H9 (cell line): Measurements from ENCODE around the gene CLCN5. TPM values are rescaled to one million over a fixed set of nuclear protein-coding genes. Genes with fewer than 3 reads are reported as not detected.

Experiments
- DNase-seq: peaks from one replicate; pipeline ENCODE4 v3.0.0-alpha.2; 2017
- H2AFZ ChIP-seq: one replicate; pipeline ENCODE4 v1.6.1; 2013; ENCODE audit warnings: mild to moderate bottlenecking, low read length, control low read depth, moderate library complexity
- H2AK5ac ChIP-seq: 2 replicates; pipeline ENCODE4 v1.6.1; 2013; ENCODE audit warnings: low read length, control low read depth, mixed read lengths; ENCODE audit not compliant: insufficient read length
- H2BK120ac ChIP-seq: one replicate; pipeline ENCODE4 v1.6.1; 2013; ENCODE audit warnings: low read depth, mild to moderate bottlenecking, low read length, control low read depth, inconsistent platforms; ENCODE audit not compliant: poor library complexity, severe bottlenecking
- H2BK12ac ChIP-seq: 2 replicates; pipeline ENCODE4 v1.6.1; 2013; ENCODE audit warnings: low read length, control low read depth, mixed read lengths, low read depth; ENCODE audit not compliant: insufficient read length
- H2BK15ac ChIP-seq: 2 replicates; pipeline ENCODE4 v1.6.1; 2013; ENCODE audit warnings: low read depth, low read length, control low read depth
- H2BK20ac ChIP-seq: one replicate; pipeline ENCODE4 v1.6.1; 2013; ENCODE audit warnings: low read depth, mild to moderate bottlenecking, low read length, control low read depth, inconsistent platforms; ENCODE audit not compliant: poor library complexity, severe bottlenecking
- H2BK5ac ChIP-seq: 2 replicates; pipeline ENCODE4 v1.6.1; 2013; ENCODE audit warnings: low read length, control low read depth, mixed read lengths; ENCODE audit not compliant: insufficient read length
- H3K14ac ChIP-seq: 2 replicates; pipeline ENCODE4 v1.6.1; 2013; ENCODE audit warnings: low read length, control low read depth; ENCODE audit not compliant: insufficient read depth
- H3K18ac ChIP-seq: 2 replicates; pipeline ENCODE4 v1.6.1; 2013; ENCODE audit warnings: low read depth, mild to moderate bottlenecking, mixed read lengths, low read length, control low read depth; ENCODE audit not compliant: insufficient read length
- H3K23ac ChIP-seq: 2 replicates; pipeline ENCODE4 v1.6.1; 2013; ENCODE audit warnings: low read length, control low read depth, mixed read lengths, low read depth; ENCODE audit not compliant: insufficient read length
- H3K23me2 ChIP-seq: 2 replicates; pipeline ENCODE4 v1.6.1; 2013; ENCODE audit warnings: low read depth, mild to moderate bottlenecking, mixed read lengths, low read length, control low read depth; ENCODE audit not compliant: insufficient read length, poor library complexity, severe bottlenecking
- H3K27ac ChIP-seq: 2 replicates; pipeline ENCODE4 v1.5.1; 2013; ENCODE audit warnings: low read length, control low read depth, mixed read lengths, low read depth; ENCODE audit not compliant: insufficient read length
- H3K27me3 ChIP-seq: 2 replicates; pipeline ENCODE4 v1.6.1; 2013; ENCODE audit warnings: low read length, control low read depth, inconsistent platforms; ENCODE audit not compliant: insufficient read depth
- H3K4ac ChIP-seq: 2 replicates; pipeline ENCODE4 v1.6.1; 2013; ENCODE audit warnings: low read depth, mild to moderate bottlenecking, control low read depth, inconsistent platforms, low read length, moderate library complexity
- H3K4me1 ChIP-seq: 2 replicates; pipeline ENCODE4 v1.6.1; 2013; ENCODE audit warnings: low read length, control low read depth, inconsistent platforms; ENCODE audit not compliant: insufficient read depth
- H3K4me2 ChIP-seq: 2 replicates; pipeline ENCODE4 v1.6.1; 2013; ENCODE audit warnings: low read length, control low read depth, mixed read lengths; ENCODE audit not compliant: insufficient read length, insufficient read depth
- H3K56ac ChIP-seq: 2 replicates; pipeline ENCODE4 v1.6.1; 2013; ENCODE audit warnings: low read depth, mild to moderate bottlenecking, mixed read lengths, low read length, control low read depth; ENCODE audit not compliant: insufficient read length
- H3K79me1 ChIP-seq: 2 replicates; pipeline ENCODE4 v1.6.1; 2013; ENCODE audit warnings: low read depth, mild to moderate bottlenecking, moderate library complexity, low read length, control low read depth, inconsistent platforms; ENCODE audit not compliant: insufficient read depth, poor library complexity, severe bottlenecking
- H3K79me2 ChIP-seq: 2 replicates; pipeline ENCODE4 v1.6.1; 2013; ENCODE audit warnings: low read length, control low read depth, inconsistent platforms; ENCODE audit not compliant: insufficient read depth
- H3K9ac ChIP-seq: 2 replicates; pipeline ENCODE4 v1.6.1; 2013; ENCODE audit warnings: low read length, control low read depth, mixed read lengths; ENCODE audit not compliant: insufficient read length; ENCODE audit errors: extremely low read depth
- H3K9me3 ChIP-seq: one replicate; pipeline ENCODE4 v1.6.1; 2013; ENCODE audit warnings: low read depth, low read length, inconsistent platforms; ENCODE audit not compliant: control insufficient read depth
- H3T11ph ChIP-seq: one replicate; pipeline ENCODE4 v1.6.1; 2013; ENCODE audit warnings: mild to moderate bottlenecking, low read length, control low read depth, inconsistent platforms
- H4K20me1 ChIP-seq: one replicate; pipeline ENCODE4 v1.6.1; 2013; ENCODE audit not compliant: control insufficient read depth, insufficient read length, insufficient read depth
- H4K5ac ChIP-seq: 2 replicates; pipeline ENCODE4 v1.6.1; 2013; ENCODE audit warnings: low read depth, mild to moderate bottlenecking, mixed read lengths, low read length, control low read depth; ENCODE audit not compliant: insufficient read length
- H4K8ac ChIP-seq: replicated peaks from 2 replicates; pipeline ENCODE4 v1.6.1; 2013; ENCODE audit warnings: low read length, control low read depth, mixed read lengths, low read depth; ENCODE audit not compliant: insufficient read length
- H4K91ac ChIP-seq: 2 replicates; pipeline ENCODE4 v1.6.1; 2013; ENCODE audit warnings: low read depth, mild to moderate bottlenecking, moderate library complexity, mixed read lengths, low read length, control low read depth; ENCODE audit not compliant: insufficient read length
- H3K27ac Mint-ChIP-seq, 3 experiments: 2 replicates in 2 of 3; 3 replicates in 1 of 3; pipeline ENCODE4 v1.8.0; 2020 to 2021; ENCODE audit warnings: mixed read lengths in 3 of 3, mild to moderate bottlenecking in 1 of 3, moderate library complexity in 1 of 3
- H3K27me3 Mint-ChIP-seq: 2 replicates; pipeline ENCODE4 v1.8.0; 2021; ENCODE audit warnings: low read depth, mild to moderate bottlenecking, moderate library complexity, mixed read lengths
- H3K36me3 Mint-ChIP-seq, 3 experiments: 2 replicates in 2 of 3; 3 replicates in 1 of 3; pipeline ENCODE4 v1.8.0; 2020 to 2021; ENCODE audit warnings: low read depth in 3 of 3, mixed read lengths in 3 of 3; ENCODE audit not compliant: insufficient read depth in 1 of 3
- H3K4me1 Mint-ChIP-seq, 2 experiments: 2 replicates each; pipeline ENCODE4 v1.8.0; 2020; ENCODE audit warnings: mixed read lengths in 2 of 2
- H3K4me3 Mint-ChIP-seq, 2 experiments: 2 replicates in 1 of 2; 3 replicates in 1 of 2; pipeline ENCODE4 v1.8.0; 2020 to 2021; ENCODE audit warnings: mild to moderate bottlenecking in 2 of 2, mixed read lengths in 2 of 2, moderate library complexity in 1 of 2
- H3K9me3 Mint-ChIP-seq, 2 experiments: 2 replicates in 1 of 2; 3 replicates in 1 of 2; pipeline ENCODE4 v1.8.0; 2020; ENCODE audit warnings: mild to moderate bottlenecking in 2 of 2, mixed read lengths in 2 of 2, moderate library complexity in 1 of 2
- WGBS: extraction: QIAGEN DNeasy Blood & Tissue Kit; methylation state at CpG from one replicate; pipeline ENCODE4 v1.1.7; 2013; ENCODE audit warnings: missing lambda C conversion rate, low lambda C conversion rate, mixed read lengths; ENCODE audit not compliant: insufficient read length; ENCODE audit errors: extremely low coverage; 5-methylcytosine and 5-hydroxymethylcytosine counted together
- total RNA-seq: library from RNA; stranded (reverse); gene quantifications from 2 replicates; pipeline ENCODE4 v1.2.1, GENCODE V29; 2021
- TF ChIP-seq, protein P1 (sequence below): fragments of 200-600 bp; sonication (generic); conservative IDR thresholded peaks from 3 replicates; pipeline ENCODE4 v1.8.0; 2021; ENCODE audit warnings: antibody characterized with exemption, mild to moderate bottlenecking

CLCN5 gene
- total RNA-seq, 1 experiment from 2014 or later, result 5.9 TPM

DNA sequence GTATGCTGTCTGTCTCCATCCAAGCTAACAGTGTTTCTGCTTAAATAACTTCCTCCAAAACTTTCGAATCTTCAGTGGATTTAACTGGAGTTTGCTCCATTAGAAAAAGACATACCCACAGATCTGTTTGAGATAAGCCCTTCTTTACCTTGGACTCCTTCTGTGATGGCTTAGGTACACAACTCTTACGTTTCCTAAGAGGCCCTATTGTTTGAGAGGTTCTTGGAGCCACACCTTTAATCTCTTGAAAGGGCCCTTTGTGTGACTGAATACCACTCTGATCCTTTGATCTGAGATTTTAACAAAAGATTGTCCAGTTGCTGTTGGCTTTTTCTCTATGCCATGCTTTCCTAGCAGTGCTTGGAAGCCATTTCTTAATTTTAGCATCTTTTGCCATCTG lies 185.9 kb downstream of the CLCN5 start:
- Histone ChIP-seq H2AFZ (no peak overlapping the region), H3K79me1 (no peaks in the 10 kb centered on the region), H2BK15ac (no peak overlapping the region), H3K18ac (no peak overlapping the region), H4K5ac (no peak overlapping the region), H3K27me3 (no peaks in the 10 kb centered on the region), H4K8ac (no peak overlapping the region), H2BK120ac (no peak overlapping the region), H3K23ac (no peak overlapping the region), H3K14ac (no peak overlapping the region), H3K27ac (no peak overlapping the region), H3T11ph (no peak overlapping the region), H3K9ac (no peak overlapping the region), H2AK5ac (no peak overlapping the region), H3K4me2 (no peak overlapping the region), H2BK5ac (no peak overlapping the region), H2BK20ac (no peak overlapping the region), H4K91ac (no peak overlapping the region), H3K4ac (no peak overlapping the region), H2BK12ac (no peak overlapping the region), H3K4me1 (peaks cover 10% of the 10 kb centered on the region), H3K79me2 (no peaks in the 10 kb centered on the region), H4K20me1 (no peaks in the 10 kb centered on the region), H3K23me2 (no peaks in the 10 kb centered on the region), H3K56ac (no peak overlapping the region), H3K9me3 (peaks cover 7% of the 10 kb centered on the region)
- peaks cover 0 to 2% (median 0%) of the 10 kb centered on the region in 3 experiments; a peak in 3 of 7 replicates for H3K36me3 Mint-ChIP-seq
- peaks cover 73 to 77% of the 10 kb centered on the region in 2 experiments for H3K9me3 Mint-ChIP-seq
- H3K4me3 Mint-ChIP-seq, result no peak overlapping the region
- TF ChIP-seq, protein P1, sequence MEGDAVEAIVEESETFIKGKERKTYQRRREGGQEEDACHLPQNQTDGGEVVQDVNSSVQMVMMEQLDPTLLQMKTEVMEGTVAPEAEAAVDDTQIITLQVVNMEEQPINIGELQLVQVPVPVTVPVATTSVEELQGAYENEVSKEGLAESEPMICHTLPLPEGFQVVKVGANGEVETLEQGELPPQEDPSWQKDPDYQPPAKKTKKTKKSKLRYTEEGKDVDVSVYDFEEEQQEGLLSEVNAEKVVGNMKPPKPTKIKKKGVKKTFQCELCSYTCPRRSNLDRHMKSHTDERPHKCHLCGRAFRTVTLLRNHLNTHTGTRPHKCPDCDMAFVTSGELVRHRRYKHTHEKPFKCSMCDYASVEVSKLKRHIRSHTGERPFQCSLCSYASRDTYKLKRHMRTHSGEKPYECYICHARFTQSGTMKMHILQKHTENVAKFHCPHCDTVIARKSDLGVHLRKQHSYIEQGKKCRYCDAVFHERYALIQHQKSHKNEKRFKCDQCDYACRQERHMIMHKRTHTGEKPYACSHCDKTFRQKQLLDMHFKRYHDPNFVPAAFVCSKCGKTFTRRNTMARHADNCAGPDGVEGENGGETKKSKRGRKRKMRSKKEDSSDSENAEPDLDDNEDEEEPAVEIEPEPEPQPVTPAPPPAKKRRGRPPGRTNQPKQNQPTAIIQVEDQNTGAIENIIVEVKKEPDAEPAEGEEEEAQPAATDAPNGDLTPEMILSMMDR, result no peak
- no peak overlapping the region for H3K27ac Mint-ChIP-seq
- no peaks in the 10 kb centered on the region for H3K27me3 Mint-ChIP-seq
- no CpG with 5 or more reads among the region's 2 CpGs for WGBS
- peaks cover 38 to 43% of the 10 kb centered on the region in 2 experiments for H3K4me1 Mint-ChIP-seq
- no peak for DNase-seq
